GM21447 (cell line): ENCODE results near the gene DLK1.

ENCODE experiments used
- ATAC-seq: cut with Tn5 transposase; IDR thresholded peaks from one replicate; pipeline ENCODE4 v1.9.1; 2021; ENCODE audit not compliant: unreplicated experiment

DLK1 gene

DNA sequence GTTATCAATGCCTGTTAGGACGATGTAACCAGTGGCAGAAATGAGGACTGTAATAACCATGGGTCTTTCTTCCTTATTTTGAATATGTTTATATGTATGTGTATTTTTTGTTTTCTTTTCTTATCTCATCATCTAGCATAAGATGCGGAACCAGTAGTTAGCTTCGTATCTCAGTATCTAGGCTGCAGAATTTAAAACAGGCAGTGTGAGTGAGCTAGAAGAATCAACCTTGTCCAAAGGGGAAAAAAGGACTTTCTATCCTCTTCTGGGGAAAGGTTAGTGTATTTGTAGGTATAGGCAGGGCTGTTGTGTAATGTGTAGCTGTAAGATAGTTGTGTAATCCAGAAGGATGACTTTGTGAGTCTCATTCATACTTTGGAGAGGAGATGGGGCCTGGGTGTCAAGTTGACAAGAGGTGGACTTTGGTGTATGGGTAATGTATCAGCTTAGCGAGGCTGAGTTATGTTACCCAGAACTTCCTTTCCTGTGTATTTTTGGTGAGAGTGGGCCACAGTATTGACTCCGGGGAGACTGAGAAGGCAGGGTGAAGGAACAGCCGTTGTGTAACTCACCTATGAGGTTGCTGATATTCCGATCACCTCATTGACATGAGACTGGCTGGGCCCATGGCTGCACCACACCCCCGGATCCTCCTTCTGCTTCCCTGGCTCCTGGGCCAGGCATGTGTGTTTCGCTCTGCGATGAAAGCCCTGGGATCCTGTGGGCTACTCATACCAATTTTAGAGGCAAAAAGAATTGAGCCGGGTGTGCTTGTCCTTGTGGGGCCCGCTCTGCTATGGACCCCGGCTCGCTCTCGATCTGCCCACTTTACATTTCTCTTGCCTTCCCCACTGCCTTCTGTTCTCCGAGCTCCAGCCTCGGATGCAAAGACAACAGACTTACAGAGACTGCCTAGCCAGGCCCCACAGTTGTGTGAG lies 24.3 kb downstream of the DLK1 start:
- ATAC-seq = no peak

DNA sequence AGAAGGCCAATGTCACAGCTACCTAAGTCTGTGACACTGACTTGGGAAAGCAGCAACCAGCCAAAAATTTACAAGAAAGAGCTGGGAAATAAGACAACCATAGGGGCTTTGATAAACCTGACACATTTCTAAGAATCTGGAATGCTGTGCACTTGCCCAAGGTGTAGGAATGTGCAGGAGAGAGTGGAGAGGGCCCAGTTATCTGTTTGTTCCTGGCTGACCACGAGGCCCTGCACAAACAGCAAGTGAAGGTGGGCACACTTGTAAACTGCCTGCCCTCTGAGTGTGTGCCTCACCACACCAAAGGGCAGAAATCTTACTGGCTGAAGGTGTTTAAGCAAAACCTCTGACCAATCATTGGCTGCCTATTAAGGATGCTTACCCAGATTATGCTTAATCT lies 27.3 kb downstream of the DLK1 start:
- ATAC-seq = no peak

DNA sequence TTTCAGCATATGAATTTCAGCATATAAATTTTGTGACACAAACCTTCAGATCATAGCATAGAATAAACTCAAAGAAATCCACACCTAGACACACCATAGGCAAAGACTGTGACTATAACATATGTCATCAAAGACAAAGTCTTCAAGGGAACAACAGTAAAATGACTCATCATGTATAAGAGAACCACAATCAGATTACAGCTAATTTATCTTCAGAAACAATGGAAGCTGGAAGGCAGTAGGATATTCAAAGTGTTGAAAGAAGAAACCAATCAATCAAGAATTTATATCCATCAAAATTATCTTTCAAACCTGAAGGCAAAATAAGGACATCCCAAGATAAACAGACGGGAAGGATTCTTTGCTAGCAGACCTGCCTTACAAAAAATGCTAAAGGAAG lies 29.0 kb downstream of the DLK1 start:
- ATAC-seq = no peak

DNA sequence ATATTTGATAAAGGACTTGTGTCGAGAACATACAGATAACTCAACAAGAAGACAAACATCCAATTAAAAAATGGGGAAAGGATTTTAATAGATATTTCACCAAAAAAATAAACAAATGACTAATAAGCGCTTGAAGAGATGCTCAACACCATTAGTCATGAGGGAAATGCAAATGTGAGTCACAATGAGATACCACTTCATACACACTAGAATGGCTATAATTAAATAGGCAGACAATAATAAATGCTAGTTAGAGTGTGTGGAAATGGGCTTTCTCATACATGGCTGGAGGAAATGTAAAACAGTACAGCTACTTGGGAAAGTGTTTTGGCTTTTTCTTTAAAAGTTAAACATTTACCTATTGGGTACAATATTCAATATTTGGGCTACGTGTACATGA lies 34.8 kb downstream of the DLK1 start:
- ATAC-seq = no peak

DNA sequence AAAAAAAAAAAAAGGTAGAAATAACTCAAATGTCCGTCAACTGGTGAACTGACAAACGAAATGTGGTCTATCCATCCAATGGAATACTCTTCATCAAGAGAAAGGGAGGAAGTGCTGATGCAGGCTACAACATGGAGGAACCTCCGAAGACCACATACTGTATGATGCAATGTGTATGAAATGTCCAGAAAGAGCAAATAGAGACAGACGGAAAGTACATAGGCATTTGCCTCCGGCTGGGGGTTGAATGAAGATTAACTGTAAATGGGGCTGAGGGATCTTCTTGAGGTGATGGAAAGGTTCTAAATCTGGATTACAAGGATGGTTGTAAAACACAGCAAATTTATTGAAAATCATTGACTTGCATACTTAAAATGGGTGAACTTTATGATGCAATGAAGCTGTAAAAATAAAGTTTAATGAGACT lies 35.4 kb downstream of the DLK1 start:
- no peak for ATAC-seq

DNA sequence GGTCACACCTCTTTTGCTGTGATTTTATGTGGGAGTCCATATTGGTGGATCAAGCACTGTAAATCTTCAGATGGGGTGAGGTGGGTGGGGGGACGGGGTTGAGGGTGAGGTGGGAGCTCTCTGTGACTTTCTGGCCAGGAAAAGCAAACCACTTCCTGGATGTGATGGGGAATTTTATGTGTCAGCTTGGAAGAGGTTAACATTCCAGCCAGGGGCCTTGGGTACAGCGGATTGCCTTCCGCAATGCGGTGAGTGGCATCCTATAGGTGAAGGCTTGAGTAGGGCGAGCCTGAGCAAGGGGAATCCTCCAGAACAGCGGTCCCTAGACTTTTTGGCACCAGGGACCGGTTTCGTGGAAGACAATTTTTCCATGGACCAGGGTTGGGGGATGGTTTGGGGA lies 36.2 kb downstream of the DLK1 start:
- ATAC-seq = no peak

DNA sequence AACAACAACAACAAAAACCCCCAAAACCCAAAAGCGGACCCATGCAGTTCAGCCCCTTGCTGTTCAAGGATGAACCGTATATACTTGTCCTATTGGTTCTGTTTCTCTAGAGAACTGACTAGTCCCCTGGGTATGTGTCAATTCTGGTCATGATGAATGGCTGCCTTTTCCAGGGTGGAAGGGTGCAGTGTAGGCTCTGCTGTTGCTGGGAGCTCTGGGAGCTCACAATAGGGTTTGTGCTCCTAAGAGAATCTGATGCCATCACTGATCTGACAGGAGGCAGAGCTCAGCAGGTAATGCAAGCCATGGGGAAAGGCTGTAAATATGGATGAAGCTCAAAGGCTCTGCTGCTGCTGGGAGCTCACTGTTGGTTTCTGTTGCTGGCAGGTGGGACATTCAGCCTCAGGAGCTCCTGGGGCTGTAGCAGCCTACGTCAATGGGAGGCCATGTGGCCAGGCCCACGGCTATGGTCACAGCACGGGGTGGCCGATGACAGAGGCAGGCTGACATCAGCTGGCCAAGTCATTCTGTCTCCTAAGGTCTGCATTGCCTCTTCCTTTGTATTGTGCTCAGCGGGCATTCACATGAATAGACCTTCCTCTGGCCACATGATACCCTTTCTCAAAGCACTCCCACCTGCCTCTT lies 37.9 kb downstream of the DLK1 start:
- ATAC-seq = no peak

DNA sequence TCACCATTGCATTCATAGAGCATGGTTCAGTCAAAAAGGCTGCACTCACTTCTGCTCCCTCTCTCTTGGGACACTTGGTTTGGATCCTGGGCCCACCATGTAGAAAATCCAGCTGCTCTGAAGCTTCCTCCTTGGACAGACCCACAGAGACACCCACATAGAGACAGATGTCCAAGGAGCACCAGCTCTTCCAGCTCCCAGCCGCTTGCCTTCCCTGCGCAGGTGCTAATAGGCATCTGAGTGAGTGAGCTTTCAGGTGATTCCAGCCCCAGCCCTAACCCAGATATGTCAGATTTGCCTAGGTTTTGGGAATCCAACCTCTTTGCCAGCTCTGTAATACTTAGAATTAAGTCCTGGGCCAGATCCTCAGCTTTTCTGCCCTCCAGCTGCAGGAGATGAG lies 38.6 kb downstream of the DLK1 start:
- ATAC-seq = no peak

DNA sequence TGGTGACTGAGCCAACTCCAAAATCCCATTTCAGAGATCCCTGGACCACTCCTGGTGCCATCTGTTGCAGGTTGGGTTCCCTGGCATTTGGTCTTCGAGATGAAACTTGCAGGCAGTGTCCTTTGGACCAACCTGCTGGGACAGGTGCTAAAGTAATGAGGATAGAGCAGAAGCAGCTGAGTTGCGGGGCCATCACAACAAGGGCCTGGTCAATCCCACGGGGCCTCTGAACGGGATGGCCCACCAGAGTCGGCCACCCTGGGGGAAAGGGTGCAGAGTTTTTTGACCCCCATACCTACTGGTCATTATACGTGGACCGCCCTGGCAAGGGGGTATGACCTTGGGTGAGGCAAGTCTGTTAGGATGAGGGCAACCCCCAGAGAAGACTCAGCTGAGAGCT lies 39.3 kb downstream of the DLK1 start:
- ATAC-seq = no peak

DNA sequence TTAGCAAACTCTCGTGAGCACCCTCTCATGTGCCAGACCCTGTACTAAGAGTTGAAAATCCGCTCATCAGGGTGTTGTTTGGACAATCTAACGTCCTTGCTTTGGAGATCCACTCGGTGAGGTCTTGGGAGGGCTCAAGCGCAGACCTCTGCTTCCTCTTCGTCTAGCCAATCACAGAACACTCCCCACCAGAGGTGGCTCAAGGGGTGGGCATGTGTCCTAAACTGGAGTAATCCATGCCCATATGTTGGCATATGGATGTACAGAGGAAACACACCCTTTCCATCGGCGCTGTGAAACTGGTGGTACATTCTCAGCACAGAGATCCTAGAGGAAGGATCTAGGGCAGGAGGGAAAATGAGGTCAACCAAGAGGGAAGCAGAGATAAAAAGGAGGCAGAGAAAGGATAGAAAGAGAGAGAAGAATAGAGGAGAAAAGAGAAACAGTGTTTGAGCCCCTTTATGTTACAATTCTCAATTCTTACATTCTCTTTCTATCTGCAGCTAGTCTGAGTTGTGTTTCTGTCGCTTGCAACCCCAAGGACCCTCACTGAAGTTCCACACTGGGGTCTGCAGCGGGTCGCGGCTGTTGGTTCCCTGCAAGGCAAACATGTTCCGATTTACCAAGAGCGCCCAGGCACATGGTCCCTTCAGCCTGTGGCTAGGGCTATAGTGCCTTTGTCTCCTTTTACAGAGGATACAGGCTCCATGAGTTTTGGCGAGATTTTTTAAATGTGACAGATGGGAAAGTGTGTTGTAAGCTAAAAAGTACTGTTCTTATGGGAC lies 40.5 kb downstream of the DLK1 start:
- no peak for ATAC-seq

DNA sequence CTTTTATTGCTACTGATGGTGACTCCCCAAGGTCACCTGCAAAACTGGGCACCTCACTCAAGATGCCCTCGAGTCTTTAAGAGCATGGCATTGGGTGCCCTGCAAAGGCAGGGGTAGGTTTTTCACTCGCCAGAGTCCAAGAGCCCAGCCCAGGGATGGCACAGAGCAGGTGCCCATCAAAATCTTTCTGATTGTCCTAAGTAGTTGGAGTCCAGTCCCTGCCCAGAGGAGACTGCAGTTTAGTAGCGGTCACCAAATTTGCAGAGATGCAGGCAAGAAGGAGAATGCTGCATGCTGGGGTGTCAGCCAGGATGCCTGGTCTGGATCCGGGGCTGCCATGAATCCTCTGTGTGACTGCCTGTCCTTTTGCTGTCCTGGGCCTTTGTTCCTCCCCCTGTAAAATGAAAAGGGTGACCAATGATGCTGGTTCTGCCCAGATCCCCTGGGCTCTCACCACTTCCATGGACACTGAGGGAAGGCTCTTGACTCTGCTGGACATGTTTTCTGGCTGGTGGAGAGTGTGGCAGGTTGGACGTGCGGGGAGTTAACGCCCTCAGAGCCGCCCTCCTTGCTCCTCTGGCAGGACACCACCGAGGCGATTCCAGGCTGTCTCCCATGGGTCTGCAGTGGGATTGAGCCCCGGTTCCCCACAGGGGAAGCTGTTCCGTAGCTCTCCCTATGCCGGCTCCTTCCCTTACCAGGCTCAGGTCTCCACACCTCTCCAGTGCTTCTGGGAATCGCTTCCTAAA lies 41.3 kb downstream of the DLK1 start:
- no peak for ATAC-seq

DNA sequence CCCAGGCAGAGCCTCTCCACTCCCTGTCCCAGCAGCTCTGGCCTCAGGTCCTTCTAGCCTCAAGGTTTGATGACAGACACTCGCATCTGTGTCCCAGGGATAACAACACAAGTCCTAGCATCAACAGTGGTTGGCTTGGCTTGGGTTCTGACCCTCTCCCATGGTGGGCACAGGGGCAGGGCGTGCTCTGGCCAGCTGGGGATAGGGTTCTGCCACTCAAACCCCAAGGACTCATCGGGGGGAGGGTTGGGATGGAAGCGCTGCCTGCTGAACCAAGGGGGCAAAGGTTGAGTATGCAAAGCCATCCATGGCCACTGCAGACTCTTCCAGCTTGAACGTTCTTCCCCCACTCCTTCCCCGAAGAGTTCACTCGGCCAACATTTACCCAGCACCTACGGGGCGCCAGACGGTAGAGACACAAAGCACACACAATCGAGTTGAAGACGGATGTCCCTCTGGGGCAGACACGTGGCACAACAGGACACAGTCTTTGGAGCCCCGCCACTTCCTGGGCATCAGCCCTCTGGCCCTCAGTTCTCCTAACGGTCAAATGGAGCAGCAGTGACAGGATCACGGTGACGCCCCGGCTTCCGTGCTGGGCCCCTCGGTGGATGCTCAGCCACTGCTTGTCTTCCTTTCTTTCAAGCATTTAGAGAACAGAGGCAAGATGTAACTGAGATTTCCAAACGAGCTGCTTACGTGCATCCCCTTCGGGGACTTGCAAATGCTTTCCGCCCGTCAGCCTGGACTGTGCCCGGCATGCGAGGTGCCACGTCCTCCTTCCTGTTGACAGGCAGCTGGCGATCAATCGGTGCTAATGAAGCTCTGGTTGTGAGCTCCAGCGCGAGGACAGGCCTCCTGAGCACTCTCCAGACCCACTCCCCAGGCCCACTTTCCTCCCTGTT lies 42.6 kb downstream of the DLK1 start:
- ATAC-seq = no peak

DNA sequence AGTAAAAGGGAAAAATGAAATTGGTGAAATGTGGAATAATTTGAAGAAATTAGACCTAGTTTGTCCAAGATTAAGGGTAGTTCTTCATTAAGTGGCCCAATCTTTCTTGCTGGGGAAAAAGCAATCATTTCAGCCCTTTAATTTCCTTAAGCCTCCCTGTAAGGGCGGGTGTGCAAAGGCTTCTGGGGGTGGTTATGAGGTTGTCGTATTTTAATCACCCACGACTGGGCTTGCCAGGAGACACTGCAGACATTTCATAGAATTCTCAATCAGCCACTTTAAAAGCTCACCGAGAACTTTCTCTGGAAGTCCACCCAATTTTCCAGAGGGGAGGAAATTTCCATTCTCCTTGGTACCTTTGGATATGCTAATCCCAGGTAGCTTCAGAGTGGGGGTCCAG lies 43.4 kb downstream of the DLK1 start:
- no peak for ATAC-seq

DNA sequence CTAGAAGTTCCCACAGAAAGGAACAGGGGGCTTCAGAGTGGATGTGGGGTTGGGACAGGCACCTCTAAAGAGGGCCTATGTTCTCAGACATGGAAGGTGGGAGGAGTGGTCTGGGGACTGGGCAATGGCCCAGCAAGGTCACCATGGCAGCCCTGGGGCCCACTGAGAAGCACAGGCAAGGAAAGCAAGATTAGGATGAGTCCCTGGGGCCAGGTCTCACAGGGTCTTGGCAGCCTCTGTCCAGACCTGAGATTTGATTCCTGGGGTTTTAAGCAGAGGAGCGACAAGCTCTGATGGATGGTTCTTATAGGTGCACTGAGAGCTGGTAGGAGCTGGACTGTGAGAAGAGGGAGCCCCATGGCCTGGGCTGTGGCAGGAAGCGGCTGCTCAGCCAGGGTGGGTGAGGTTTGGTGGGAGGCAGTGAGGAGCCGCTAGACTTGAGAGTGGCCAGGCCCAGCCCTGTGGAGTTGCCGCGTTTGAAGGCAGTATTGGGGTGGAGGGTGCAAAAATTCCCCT lies 44.0 kb downstream of the DLK1 start:
- ATAC-seq = no peak

DNA sequence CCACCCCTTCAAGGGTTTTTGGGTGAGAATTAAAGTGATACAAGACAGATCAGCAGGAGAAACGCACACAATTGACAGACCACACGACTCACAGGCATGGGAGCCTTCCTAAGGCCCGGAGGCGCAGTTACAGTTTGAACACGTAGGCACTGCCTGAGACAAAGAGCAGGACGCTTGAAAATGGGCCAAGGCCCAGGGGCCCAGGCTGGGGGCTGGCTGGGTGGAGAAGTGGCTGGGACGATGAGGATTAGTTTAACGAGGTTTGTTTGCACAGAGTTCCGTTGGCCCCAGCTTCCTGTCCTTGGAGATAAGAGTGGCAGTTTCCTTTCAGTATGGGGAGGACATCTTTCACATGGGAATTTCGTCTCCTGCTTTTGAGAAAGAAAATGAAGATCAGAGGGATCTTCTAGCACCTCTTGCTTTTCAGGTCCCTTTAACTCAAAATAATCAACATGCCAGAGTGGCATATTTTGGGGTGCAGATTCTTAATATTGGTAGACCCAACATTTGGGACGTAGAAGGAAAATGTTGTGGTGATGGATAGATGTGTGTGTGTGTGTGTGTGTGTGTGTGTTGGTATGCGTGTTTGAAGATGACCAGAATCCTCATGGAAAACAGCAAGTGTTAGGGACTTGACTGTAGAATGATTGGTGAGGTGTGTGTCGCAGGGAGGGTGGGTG lies 44.6 kb downstream of the DLK1 start:
- no peak for ATAC-seq

DNA sequence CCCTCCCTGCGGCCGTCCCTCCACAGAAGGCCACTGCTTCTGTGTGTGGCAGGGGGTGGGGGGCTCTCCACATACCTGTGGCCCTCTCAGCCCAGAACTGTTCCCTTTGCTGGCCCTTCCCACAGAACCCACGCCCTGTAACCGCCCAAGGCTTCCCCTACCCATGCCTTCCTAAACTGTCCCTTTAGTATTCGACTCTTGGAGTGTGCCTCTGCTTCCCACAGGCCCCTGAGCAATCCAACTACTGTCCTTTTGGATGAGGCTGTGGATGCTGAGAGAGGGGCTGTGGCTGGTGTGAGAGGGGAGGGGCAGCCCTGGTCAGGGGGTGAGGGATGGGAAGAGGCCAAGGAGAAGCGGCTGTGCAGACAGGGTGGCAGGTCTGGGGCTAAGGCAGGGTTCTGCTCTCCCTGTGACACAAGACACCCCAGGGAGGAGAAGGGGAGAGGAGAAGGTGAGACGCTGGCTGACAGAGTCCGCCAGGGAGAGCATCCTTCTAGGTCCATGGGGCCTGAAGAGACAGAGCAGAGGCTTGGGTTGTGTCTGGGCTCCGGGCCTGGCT lies 46.0 kb downstream of the DLK1 start:
- ATAC-seq = no peak

DNA sequence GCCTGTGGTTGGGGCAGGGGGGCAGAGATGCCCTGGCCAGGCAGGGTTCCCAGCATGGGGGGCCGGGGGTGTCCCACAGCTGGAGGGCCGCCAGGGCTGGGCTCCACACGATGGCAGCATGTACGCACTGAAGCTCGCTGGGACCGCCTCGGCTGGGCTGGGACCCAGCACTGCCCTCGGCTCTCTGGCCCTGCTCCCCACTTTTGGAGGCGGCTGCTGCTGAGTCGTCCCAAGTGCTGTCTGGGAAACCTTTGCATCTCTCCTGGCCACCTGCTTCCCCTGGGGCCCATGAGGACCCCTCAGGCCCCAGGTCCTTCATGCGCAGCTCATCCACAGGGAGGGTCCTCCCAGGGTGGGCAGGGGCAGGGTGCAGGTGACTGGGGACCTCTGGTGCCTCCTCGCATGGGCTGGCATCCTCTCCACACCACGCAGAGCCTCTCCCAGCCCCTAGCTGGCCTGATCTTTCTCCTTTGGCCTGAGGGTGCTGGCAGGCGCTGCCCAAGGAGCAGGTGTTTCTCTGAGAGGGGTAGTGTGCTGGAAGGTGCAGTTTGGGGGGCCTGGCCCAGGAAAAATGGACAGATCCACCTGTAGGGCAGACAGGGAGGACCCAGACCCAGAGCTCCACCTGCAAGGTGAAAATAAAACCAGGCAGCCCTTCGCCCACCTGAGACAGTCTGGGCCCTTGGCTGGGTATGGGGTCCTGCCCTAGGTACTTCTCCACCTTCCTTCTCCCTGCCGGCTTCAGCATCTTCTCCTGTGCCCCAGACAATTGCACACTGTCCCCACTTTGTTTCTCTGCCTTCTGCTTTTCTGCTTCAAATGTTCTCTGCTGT lies 46.9 kb downstream of the DLK1 start:
- ATAC-seq = no peak

DNA sequence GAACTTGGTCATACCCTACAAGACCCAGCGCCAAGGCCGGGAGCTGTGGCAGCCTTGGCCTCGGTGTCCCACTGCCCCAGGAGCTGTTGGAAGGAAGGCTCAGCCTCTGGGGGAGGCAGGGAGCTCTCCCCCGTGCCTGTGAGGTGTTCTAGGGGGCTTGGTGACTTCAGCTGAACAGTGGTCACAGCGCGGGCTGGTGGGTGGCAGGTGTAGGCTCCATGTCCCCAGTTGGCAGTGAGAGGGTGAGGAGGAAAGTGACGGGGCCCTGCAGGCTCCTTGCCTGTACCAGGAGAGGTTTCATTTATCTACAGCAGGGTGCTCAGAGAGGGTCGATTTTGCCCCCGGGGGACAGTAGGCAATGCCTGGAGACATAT lies 47.5 kb downstream of the DLK1 start:
- ATAC-seq = no peak
